Kidney (tissue), 14 donors: ENCODE results near the gene DNAL4. TPM values are rescaled to one million over a fixed set of nuclear protein-coding genes. Genes with fewer than 3 reads are reported as not detected.
A peak's percentile ranks its signal among the peaks of the same experiment; 100 is the strongest.

ENCODE experiments used
- DNase-seq, 5 donors: peaks; one replicate each; pipeline ENCODE4 v3.0.0-alpha.2; 2013 to 2020
- FAIRE-seq: peaks from 2 replicates; lab custom pipeline; 2012; peaks lifted over from hg19 to GRCh38; lab: Jason Lieb, UNC
- H3K27ac ChIP-seq, 2 donors: one replicate each; pipeline ENCODE4 v1.7.0; 2013; ENCODE audit warnings: low read depth in 2 of 2, low read length in 2 of 2, inconsistent platforms in 1 of 2
- H3K27me3 ChIP-seq: one replicate; pipeline ENCODE4 v1.7.1; 2013; ENCODE audit warnings: low read length, inconsistent platforms; ENCODE audit not compliant: control insufficient read depth, insufficient read depth
- H3K36me3 ChIP-seq, 3 donors: one replicate each; pipeline versions ENCODE4 v1.7.0 to v1.7.1; 2013; ENCODE audit warnings: low read length in 3 of 3, control low read depth in 1 of 3, inconsistent platforms in 1 of 3; ENCODE audit not compliant: insufficient read depth in 3 of 3, control insufficient read depth in 2 of 3
- H3K4me1 ChIP-seq, 3 donors: one replicate each; pipeline versions ENCODE4 v1.7.0 to v1.7.1; 2013; ENCODE audit warnings: low read length in 3 of 3, inconsistent platforms in 1 of 3, low read depth in 1 of 3; ENCODE audit not compliant: control insufficient read depth in 2 of 3, insufficient read depth in 2 of 3
- H3K4me3 ChIP-seq, 3 donors: one replicate each; pipeline versions ENCODE4 v1.7.0 to v1.8.1; 2013; ENCODE audit warnings: low read length in 3 of 3, control low read depth in 1 of 3, inconsistent platforms in 1 of 3
- H3K9ac ChIP-seq, 3 donors: one replicate each; pipeline versions ENCODE4 v1.7.0 to v1.7.1; 2013; ENCODE audit warnings: low read length in 3 of 3, control low read depth in 1 of 3, inconsistent platforms in 1 of 3
- H3K9me3 ChIP-seq, 3 donors: one replicate each; pipeline versions ENCODE4 v1.7.0 to v1.7.1; 2013; ENCODE audit warnings: low read length in 3 of 3, control low read depth in 1 of 3, inconsistent platforms in 1 of 3; ENCODE audit not compliant: control insufficient read depth in 2 of 3, insufficient read depth in 1 of 3
- intact Hi-C: fragments of 100-400 bp; cut with DNase I; formaldehyde crosslinking; loops from one replicate; pipeline ENCODE4 v1.11.1; 2022
- polyA plus RNA-seq: library from polyadenylated mRNA; stranded (reverse); fragments of 350-450 nt; fragmentation: Illumina TruSeq; extraction: RNeasy Lipid Tissue Mini Kit (QIAGEN cat#74804); gene quantifications from one replicate; pipeline ENCODE4 v1.2.3, GENCODE V29; 2014; ENCODE audit warnings: low read depth, low replicate concordance; ENCODE audit not compliant: insufficient read depth
- total RNA-seq: library from RNA; stranded (reverse); fragmentation: NEBNext Ultra II Directional; extraction: Animal tissue kit (Norgen Biotek cat#: 25700); gene quantifications from one replicate; pipeline ENCODE4 v1.2.1, GENCODE V29; 2021
- TF ChIP-seq, protein P1 (sequence below): IDR thresholded peaks from 3 replicates; pipeline ENCODE4 v1.5.1; 2012; ENCODE audit warnings: mild to moderate bottlenecking, moderate library complexity, borderline replicate concordance; ENCODE audit not compliant: insufficient read depth; ENCODE audit errors: extremely low read depth
- donor health status: control.
- donor health status: control.
- donor health status: control.
- donor health status: control.
- donor health status: control.
- donor health status: DM: yes; HTN: yes; CAD: no.
- donor health status: Normal renal cell carcinoma (clear cell type).

DNAL4 gene
- total and polyA plus RNA-seq, 2 donors from 2014 or later: 26.5 to 39.7 TPM

DNA sequence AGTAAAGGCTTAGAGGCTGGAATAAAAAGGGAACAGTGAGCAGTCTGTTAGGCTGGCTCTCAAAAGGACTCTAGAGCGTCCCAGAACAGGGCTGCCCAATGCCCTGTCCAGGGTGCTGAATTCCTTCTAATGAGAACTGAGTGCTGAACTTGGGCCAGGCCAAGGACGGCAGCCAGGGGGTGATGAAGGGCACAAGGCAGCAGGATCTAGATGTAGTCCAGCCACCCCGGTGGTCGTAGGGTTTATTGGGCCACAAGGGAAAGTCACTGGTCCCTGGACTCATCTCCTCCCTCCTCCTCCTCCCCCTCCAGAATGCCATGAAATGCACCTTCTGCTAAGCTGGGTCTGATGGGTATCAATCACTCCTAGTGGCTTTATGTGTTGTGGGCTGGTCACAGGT lies 30.6 kb upstream of the DNAL4 start:
- Histone ChIP-seq H3K27ac (no peak overlapping the region), H3K36me3 (no peaks in the 10 kb centered on the region), H3K9ac (no peak overlapping the region), H3K27me3 (no peaks in the 10 kb centered on the region), H3K4me1 (no peaks in the 10 kb centered on the region), H3K4me3 (no peak overlapping the region), H3K9me3 (peaks cover 0 to 7% (median 0%) of the 10 kb centered on the region in 3 donors)
- DNase-seq (peak; percentile 74 to 96 (median 89)), FAIRE-seq (no peak)
- intact Hi-C loops: no loop called here
- TF ChIP-seq, protein P1, sequence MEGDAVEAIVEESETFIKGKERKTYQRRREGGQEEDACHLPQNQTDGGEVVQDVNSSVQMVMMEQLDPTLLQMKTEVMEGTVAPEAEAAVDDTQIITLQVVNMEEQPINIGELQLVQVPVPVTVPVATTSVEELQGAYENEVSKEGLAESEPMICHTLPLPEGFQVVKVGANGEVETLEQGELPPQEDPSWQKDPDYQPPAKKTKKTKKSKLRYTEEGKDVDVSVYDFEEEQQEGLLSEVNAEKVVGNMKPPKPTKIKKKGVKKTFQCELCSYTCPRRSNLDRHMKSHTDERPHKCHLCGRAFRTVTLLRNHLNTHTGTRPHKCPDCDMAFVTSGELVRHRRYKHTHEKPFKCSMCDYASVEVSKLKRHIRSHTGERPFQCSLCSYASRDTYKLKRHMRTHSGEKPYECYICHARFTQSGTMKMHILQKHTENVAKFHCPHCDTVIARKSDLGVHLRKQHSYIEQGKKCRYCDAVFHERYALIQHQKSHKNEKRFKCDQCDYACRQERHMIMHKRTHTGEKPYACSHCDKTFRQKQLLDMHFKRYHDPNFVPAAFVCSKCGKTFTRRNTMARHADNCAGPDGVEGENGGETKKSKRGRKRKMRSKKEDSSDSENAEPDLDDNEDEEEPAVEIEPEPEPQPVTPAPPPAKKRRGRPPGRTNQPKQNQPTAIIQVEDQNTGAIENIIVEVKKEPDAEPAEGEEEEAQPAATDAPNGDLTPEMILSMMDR: no peak

DNA sequence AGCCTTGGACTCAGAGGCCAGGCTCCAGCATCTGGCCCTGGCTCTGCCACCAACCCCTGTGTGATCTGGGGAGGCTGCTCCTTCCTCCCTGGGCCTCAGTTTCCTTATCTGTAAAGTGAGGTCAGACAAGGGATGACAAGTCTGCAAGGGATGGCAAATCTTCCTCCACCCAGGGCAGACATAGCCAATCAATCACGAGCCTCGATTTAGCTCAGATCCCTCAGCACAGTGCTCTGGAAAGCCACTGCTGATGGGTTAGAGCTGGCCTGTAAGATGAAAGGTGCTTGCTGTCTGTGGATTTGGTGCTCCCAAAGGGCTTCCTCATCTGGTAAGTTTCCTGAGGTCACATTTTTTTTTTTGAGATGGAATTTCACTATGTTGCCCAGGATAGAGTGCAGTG lies 29.7 kb upstream of the DNAL4 start:
- Histone ChIP-seq H3K27ac (no peak overlapping the region), H3K4me1 (no peaks in the 10 kb centered on the region), H3K9ac (no peak overlapping the region), H3K27me3 (no peaks in the 10 kb centered on the region), H3K4me3 (no peak overlapping the region), H3K9me3 (peaks cover 0 to 1% (median 0%) of the 10 kb centered on the region in 3 donors), H3K36me3 (no peaks in the 10 kb centered on the region)
- intact Hi-C loops: no loop called here
- TF ChIP-seq, protein P1: no peak
- DNase-seq: peak in 1 of 5 donors; percentile 3
- FAIRE-seq: no peak

DNA sequence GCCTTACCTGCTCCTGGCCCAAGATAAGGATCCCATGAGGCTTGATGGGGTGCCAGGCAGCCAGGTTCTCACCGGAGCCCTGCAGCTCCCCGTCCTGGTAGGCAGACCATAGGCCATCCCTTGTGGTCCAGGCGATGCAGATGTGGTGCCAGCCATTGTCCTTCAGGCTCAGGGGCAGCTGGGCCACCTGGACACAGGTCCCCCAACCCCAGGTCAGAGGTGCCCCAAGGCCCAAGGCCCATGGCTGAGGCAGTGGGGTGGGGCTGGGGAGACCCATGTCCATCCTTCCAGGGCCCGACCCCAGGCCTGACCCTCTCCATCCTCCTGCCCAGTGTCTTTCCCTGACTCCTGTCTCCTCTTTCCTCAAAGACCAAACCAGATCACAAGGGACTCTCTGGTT lies 29.1 kb upstream of the DNAL4 start:
- Histone ChIP-seq H3K27me3 (no peaks in the 10 kb centered on the region), H3K9ac (no peak overlapping the region), H3K4me3 (no peak overlapping the region), H3K36me3 (no peaks in the 10 kb centered on the region), H3K27ac (no peak overlapping the region), H3K4me1 (no peaks in the 10 kb centered on the region), H3K9me3 (no peaks in the 10 kb centered on the region)
- FAIRE-seq (no peak), DNase-seq (peak in 1 of 5 donors; percentile 46)
- intact Hi-C loops: no loop called here
- TF ChIP-seq, protein P1: no peak

DNA sequence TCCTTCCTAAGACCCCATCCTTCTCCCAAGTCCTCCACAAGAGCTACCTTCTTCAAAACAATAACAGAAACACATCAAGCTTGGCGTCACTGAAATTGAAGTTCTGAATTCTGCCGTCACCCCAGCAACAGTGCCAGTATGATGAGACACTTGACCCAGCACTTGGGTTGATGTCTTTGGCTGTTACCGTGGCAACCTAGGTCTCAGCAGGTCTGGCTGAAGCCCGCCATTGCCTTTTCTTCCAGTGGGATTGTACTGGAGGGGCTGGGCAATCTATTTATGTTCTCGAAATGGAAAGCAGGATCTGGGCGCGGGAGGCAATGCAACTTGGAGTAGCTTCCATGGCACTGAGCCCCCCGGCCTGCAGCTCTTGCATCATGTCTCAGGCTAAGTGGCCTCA lies 26.1 kb upstream of the DNAL4 start:
- FAIRE-seq: no peak
- H3K9me3 ChIP-seq: no peaks in the 10 kb centered on the region
- H3K27me3 ChIP-seq: no peaks in the 10 kb centered on the region
- intact Hi-C loops: no loop called here
- no peak overlapping the region for H3K27ac ChIP-seq
- TF ChIP-seq, protein P1: no peak
- DNase-seq: peak in 1 of 5 donors; percentile 29
- H3K36me3 ChIP-seq: no peaks in the 10 kb centered on the region
- no peak overlapping the region for H3K9ac ChIP-seq
- H3K4me1 ChIP-seq: no peaks in the 10 kb centered on the region
- H3K4me3 ChIP-seq: no peak overlapping the region
